MM.1S (cell line): ENCODE measurements around the gene ARHGEF2.

Source experiments
- EZH2 ChIP-seq: fragments of 300-600 bp; sonication (generic); optimal IDR thresholded peaks from 2 replicates; pipeline ENCODE3; 2017; ENCODE audit warnings: low read depth, mild to moderate bottlenecking, antibody characterized with exemption, low read length, mixed read lengths
- TF ChIP-seq, protein P1 (sequence below): fragments of 300-600 bp; sonication (generic); IDR thresholded peaks from 2 replicates; pipeline ENCODE4 v1.5.1; 2016; ENCODE audit warnings: antibody characterized with exemption, low read length, mixed read lengths

GRCh38 chr1:155974208-155975115 is 3.9 kb downstream of the ARHGEF2 start:
- TF ChIP-seq, protein P1, sequence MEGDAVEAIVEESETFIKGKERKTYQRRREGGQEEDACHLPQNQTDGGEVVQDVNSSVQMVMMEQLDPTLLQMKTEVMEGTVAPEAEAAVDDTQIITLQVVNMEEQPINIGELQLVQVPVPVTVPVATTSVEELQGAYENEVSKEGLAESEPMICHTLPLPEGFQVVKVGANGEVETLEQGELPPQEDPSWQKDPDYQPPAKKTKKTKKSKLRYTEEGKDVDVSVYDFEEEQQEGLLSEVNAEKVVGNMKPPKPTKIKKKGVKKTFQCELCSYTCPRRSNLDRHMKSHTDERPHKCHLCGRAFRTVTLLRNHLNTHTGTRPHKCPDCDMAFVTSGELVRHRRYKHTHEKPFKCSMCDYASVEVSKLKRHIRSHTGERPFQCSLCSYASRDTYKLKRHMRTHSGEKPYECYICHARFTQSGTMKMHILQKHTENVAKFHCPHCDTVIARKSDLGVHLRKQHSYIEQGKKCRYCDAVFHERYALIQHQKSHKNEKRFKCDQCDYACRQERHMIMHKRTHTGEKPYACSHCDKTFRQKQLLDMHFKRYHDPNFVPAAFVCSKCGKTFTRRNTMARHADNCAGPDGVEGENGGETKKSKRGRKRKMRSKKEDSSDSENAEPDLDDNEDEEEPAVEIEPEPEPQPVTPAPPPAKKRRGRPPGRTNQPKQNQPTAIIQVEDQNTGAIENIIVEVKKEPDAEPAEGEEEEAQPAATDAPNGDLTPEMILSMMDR, result no peak
- no peak for TF ChIP-seq EZH2
